ENCODE results near the gene FMN1.

FMN1 gene

GRCh38 chr15:33069161-33069560 lies 125.4 kb downstream of the FMN1 start:
- H3K4me3 ChIP-seq: no peak overlapping the region

GRCh38 chr15:33068511-33068990 lies 126.0 kb downstream of the FMN1 start:
- Histone ChIP-seq H3K27ac (peak overlapping the region in 19 of 21 experiments; percentile 39 to 85 (median 74)), H3K4me3 (peak overlapping the region in 2 of 7 experiments; percentile 24 to 34)

More at GRCh38 chr15:33069161-33069560, 125.4 kb downstream of the FMN1 start:
- H3K27ac ChIP-seq: peak overlapping the region in 15 of 21 experiments; percentile 30 to 85 (median 74)

GRCh38 chr15:33068007-33068481 lies 126.5 kb downstream of the FMN1 start:
- H3K4me3 ChIP-seq: peak overlapping the region in 6 of 7 experiments; percentile 0 to 34 (median 15)
- H3K27ac ChIP-seq: peak overlapping the region in 19 of 21 experiments; percentile 39 to 85 (median 74)

GRCh38 chr15:33067456-33067855 lies 127.1 kb downstream of the FMN1 start:
- Histone ChIP-seq H3K4me3 (peak overlapping the region in 6 of 7 experiments; percentile 0 to 34 (median 15)), H3K27ac (peak overlapping the region in 18 of 21 experiments; percentile 39 to 85 (median 74))

- H3K4me3 ChIP-seq: no peak overlapping the region
- no peak overlapping the region for H3K27ac ChIP-seq
Observed at GRCh38 chr15:33066584-33066983, 127.9 kb downstream of the FMN1 start.

- no peak overlapping the region for H3K4me3 ChIP-seq
- no peak overlapping the region for H3K27ac ChIP-seq
Observed at GRCh38 chr15:33064878-33065277, 129.6 kb downstream of the FMN1 start.

GRCh38 chr15:33059184-33059583 lies 135.3 kb downstream of the FMN1 start:
- Histone ChIP-seq H3K27ac (no peak overlapping the region), H3K4me3 (no peak overlapping the region)

GRCh38 chr15:33057845-33058244 lies 136.7 kb downstream of the FMN1 start:
- no peak overlapping the region for H3K27ac ChIP-seq
- no peak overlapping the region for H3K4me3 ChIP-seq

GRCh38 chr15:33055962-33056361 lies 138.6 kb downstream of the FMN1 start:
- no peak overlapping the region for H3K4me3 ChIP-seq
- no peak overlapping the region for H3K27ac ChIP-seq

- Histone ChIP-seq H3K4me3 (no peak overlapping the region), H3K27ac (no peak overlapping the region)
Observed at GRCh38 chr15:33051528-33051927, 143.0 kb downstream of the FMN1 start.

- no peak overlapping the region for H3K4me3 ChIP-seq
- no peak overlapping the region for H3K27ac ChIP-seq
Observed at GRCh38 chr15:33048255-33048654, 146.3 kb downstream of the FMN1 start.

GRCh38 chr15:33047077-33047476 lies 147.4 kb downstream of the FMN1 start:
- H3K27ac ChIP-seq: no peak overlapping the region
- H3K4me3 ChIP-seq: no peak overlapping the region

- Histone ChIP-seq H3K4me3 (no peak overlapping the region), H3K27ac (no peak overlapping the region)
Observed at GRCh38 chr15:33046329-33046728, 148.2 kb downstream of the FMN1 start.

- Histone ChIP-seq H3K27ac (no peak overlapping the region), H3K4me3 (no peak overlapping the region)
Observed at GRCh38 chr15:33045066-33045810, 149.3 kb downstream of the FMN1 start.

GRCh38 chr15:33044598-33044997 lies 149.9 kb downstream of the FMN1 start:
- no peak overlapping the region for H3K4me3 ChIP-seq
- no peak overlapping the region for H3K27ac ChIP-seq

- H3K4me3 ChIP-seq: no peak overlapping the region
- no peak overlapping the region for H3K27ac ChIP-seq
Observed at GRCh38 chr15:33043636-33044035, 150.9 kb downstream of the FMN1 start.

GRCh38 chr15:33040496-33040895 lies 154.0 kb downstream of the FMN1 start:
- H3K4me3 ChIP-seq: no peak overlapping the region
- H3K27ac ChIP-seq: no peak overlapping the region

GRCh38 chr15:33034588-33034987 lies 159.9 kb downstream of the FMN1 start:
- H3K27ac ChIP-seq: no peak overlapping the region

GRCh38 chr15:33032053-33032452 lies 162.5 kb downstream of the FMN1 start:
- H3K27ac ChIP-seq: no peak overlapping the region
- H3K4me3 ChIP-seq: no peak overlapping the region

More at GRCh38 chr15:33034588-33034987, 159.9 kb downstream of the FMN1 start:
- H3K4me3 ChIP-seq: no peak overlapping the region

GRCh38 chr15:33031324-33031821 lies 163.1 kb downstream of the FMN1 start:
- H3K4me3 ChIP-seq: no peak overlapping the region
- H3K27ac ChIP-seq: no peak overlapping the region

GRCh38 chr15:33030315-33030714 lies 164.2 kb downstream of the FMN1 start:
- H3K27ac ChIP-seq: no peak overlapping the region

More at GRCh38 chr15:33030315-33030714, 164.2 kb downstream of the FMN1 start:
- H3K4me3 ChIP-seq: no peak overlapping the region
